H9 (cell line): Measurements from ENCODE around the gene FOSL2. TPM values are rescaled to one million over a fixed set of nuclear protein-coding genes. Genes with fewer than 3 reads are reported as not detected.

Experiments used
- DNase-seq: peaks from one replicate; pipeline ENCODE4 v3.0.0-alpha.2; 2017
- H2AFZ ChIP-seq: one replicate; pipeline ENCODE4 v1.6.1; 2013; ENCODE audit warnings: mild to moderate bottlenecking, low read length, control low read depth, moderate library complexity
- H2AK5ac ChIP-seq: 2 replicates; pipeline ENCODE4 v1.6.1; 2013; ENCODE audit warnings: low read length, control low read depth, mixed read lengths; ENCODE audit not compliant: insufficient read length
- H2BK120ac ChIP-seq: one replicate; pipeline ENCODE4 v1.6.1; 2013; ENCODE audit warnings: low read depth, mild to moderate bottlenecking, low read length, control low read depth, inconsistent platforms; ENCODE audit not compliant: poor library complexity, severe bottlenecking
- H2BK12ac ChIP-seq: 2 replicates; pipeline ENCODE4 v1.6.1; 2013; ENCODE audit warnings: low read length, control low read depth, mixed read lengths, low read depth; ENCODE audit not compliant: insufficient read length
- H2BK15ac ChIP-seq: 2 replicates; pipeline ENCODE4 v1.6.1; 2013; ENCODE audit warnings: low read depth, low read length, control low read depth
- H2BK20ac ChIP-seq: one replicate; pipeline ENCODE4 v1.6.1; 2013; ENCODE audit warnings: low read depth, mild to moderate bottlenecking, low read length, control low read depth, inconsistent platforms; ENCODE audit not compliant: poor library complexity, severe bottlenecking
- H2BK5ac ChIP-seq: 2 replicates; pipeline ENCODE4 v1.6.1; 2013; ENCODE audit warnings: low read length, control low read depth, mixed read lengths; ENCODE audit not compliant: insufficient read length
- H3K14ac ChIP-seq: 2 replicates; pipeline ENCODE4 v1.6.1; 2013; ENCODE audit warnings: low read length, control low read depth; ENCODE audit not compliant: insufficient read depth
- H3K18ac ChIP-seq: 2 replicates; pipeline ENCODE4 v1.6.1; 2013; ENCODE audit warnings: low read depth, mild to moderate bottlenecking, mixed read lengths, low read length, control low read depth; ENCODE audit not compliant: insufficient read length
- H3K23ac ChIP-seq: 2 replicates; pipeline ENCODE4 v1.6.1; 2013; ENCODE audit warnings: low read length, control low read depth, mixed read lengths, low read depth; ENCODE audit not compliant: insufficient read length
- H3K23me2 ChIP-seq: 2 replicates; pipeline ENCODE4 v1.6.1; 2013; ENCODE audit warnings: low read depth, mild to moderate bottlenecking, mixed read lengths, low read length, control low read depth; ENCODE audit not compliant: insufficient read length, poor library complexity, severe bottlenecking
- H3K27ac ChIP-seq: 2 replicates; pipeline ENCODE4 v1.5.1; 2013; ENCODE audit warnings: low read length, control low read depth, mixed read lengths, low read depth; ENCODE audit not compliant: insufficient read length
- H3K27me3 ChIP-seq: 2 replicates; pipeline ENCODE4 v1.6.1; 2013; ENCODE audit warnings: low read length, control low read depth, inconsistent platforms; ENCODE audit not compliant: insufficient read depth
- H3K4ac ChIP-seq: 2 replicates; pipeline ENCODE4 v1.6.1; 2013; ENCODE audit warnings: low read depth, mild to moderate bottlenecking, control low read depth, inconsistent platforms, low read length, moderate library complexity
- H3K4me1 ChIP-seq: 2 replicates; pipeline ENCODE4 v1.6.1; 2013; ENCODE audit warnings: low read length, control low read depth, inconsistent platforms; ENCODE audit not compliant: insufficient read depth
- H3K4me2 ChIP-seq: 2 replicates; pipeline ENCODE4 v1.6.1; 2013; ENCODE audit warnings: low read length, control low read depth, mixed read lengths; ENCODE audit not compliant: insufficient read length, insufficient read depth
- H3K56ac ChIP-seq: 2 replicates; pipeline ENCODE4 v1.6.1; 2013; ENCODE audit warnings: low read depth, mild to moderate bottlenecking, mixed read lengths, low read length, control low read depth; ENCODE audit not compliant: insufficient read length
- H3K79me1 ChIP-seq: 2 replicates; pipeline ENCODE4 v1.6.1; 2013; ENCODE audit warnings: low read depth, mild to moderate bottlenecking, moderate library complexity, low read length, control low read depth, inconsistent platforms; ENCODE audit not compliant: insufficient read depth, poor library complexity, severe bottlenecking
- H3K79me2 ChIP-seq: 2 replicates; pipeline ENCODE4 v1.6.1; 2013; ENCODE audit warnings: low read length, control low read depth, inconsistent platforms; ENCODE audit not compliant: insufficient read depth
- H3K9ac ChIP-seq: 2 replicates; pipeline ENCODE4 v1.6.1; 2013; ENCODE audit warnings: low read length, control low read depth, mixed read lengths; ENCODE audit not compliant: insufficient read length; ENCODE audit errors: extremely low read depth
- H3K9me3 ChIP-seq: one replicate; pipeline ENCODE4 v1.6.1; 2013; ENCODE audit warnings: low read depth, low read length, inconsistent platforms; ENCODE audit not compliant: control insufficient read depth
- H3T11ph ChIP-seq: one replicate; pipeline ENCODE4 v1.6.1; 2013; ENCODE audit warnings: mild to moderate bottlenecking, low read length, control low read depth, inconsistent platforms
- H4K20me1 ChIP-seq: one replicate; pipeline ENCODE4 v1.6.1; 2013; ENCODE audit not compliant: control insufficient read depth, insufficient read length, insufficient read depth
- H4K5ac ChIP-seq: 2 replicates; pipeline ENCODE4 v1.6.1; 2013; ENCODE audit warnings: low read depth, mild to moderate bottlenecking, mixed read lengths, low read length, control low read depth; ENCODE audit not compliant: insufficient read length
- H4K8ac ChIP-seq: replicated peaks from 2 replicates; pipeline ENCODE4 v1.6.1; 2013; ENCODE audit warnings: low read length, control low read depth, mixed read lengths, low read depth; ENCODE audit not compliant: insufficient read length
- H4K91ac ChIP-seq: 2 replicates; pipeline ENCODE4 v1.6.1; 2013; ENCODE audit warnings: low read depth, mild to moderate bottlenecking, moderate library complexity, mixed read lengths, low read length, control low read depth; ENCODE audit not compliant: insufficient read length
- H3K27ac Mint-ChIP-seq, 3 experiments: 2 replicates in 2 of 3; 3 replicates in 1 of 3; pipeline ENCODE4 v1.8.0; 2020 to 2021; ENCODE audit warnings: mixed read lengths in 3 of 3, mild to moderate bottlenecking in 1 of 3, moderate library complexity in 1 of 3
- H3K27me3 Mint-ChIP-seq: 2 replicates; pipeline ENCODE4 v1.8.0; 2021; ENCODE audit warnings: low read depth, mild to moderate bottlenecking, moderate library complexity, mixed read lengths
- H3K36me3 Mint-ChIP-seq, 3 experiments: 2 replicates in 2 of 3; 3 replicates in 1 of 3; pipeline ENCODE4 v1.8.0; 2020 to 2021; ENCODE audit warnings: low read depth in 3 of 3, mixed read lengths in 3 of 3; ENCODE audit not compliant: insufficient read depth in 1 of 3
- H3K4me1 Mint-ChIP-seq, 2 experiments: 2 replicates each; pipeline ENCODE4 v1.8.0; 2020; ENCODE audit warnings: mixed read lengths in 2 of 2
- H3K4me3 Mint-ChIP-seq, 2 experiments: 2 replicates in 1 of 2; 3 replicates in 1 of 2; pipeline ENCODE4 v1.8.0; 2020 to 2021; ENCODE audit warnings: mild to moderate bottlenecking in 2 of 2, mixed read lengths in 2 of 2, moderate library complexity in 1 of 2
- H3K9me3 Mint-ChIP-seq, 2 experiments: 2 replicates in 1 of 2; 3 replicates in 1 of 2; pipeline ENCODE4 v1.8.0; 2020; ENCODE audit warnings: mild to moderate bottlenecking in 2 of 2, mixed read lengths in 2 of 2, moderate library complexity in 1 of 2
- CTCF ChIP-seq: fragments of 200-600 bp; sonication (generic); conservative IDR thresholded peaks from 3 replicates; pipeline ENCODE4 v1.8.0; 2021; ENCODE audit warnings: antibody characterized with exemption, mild to moderate bottlenecking
- WGBS: extraction: QIAGEN DNeasy Blood & Tissue Kit; methylation state at CpG from one replicate; pipeline ENCODE4 v1.1.7; 2013; ENCODE audit warnings: missing lambda C conversion rate, low lambda C conversion rate, mixed read lengths; ENCODE audit not compliant: insufficient read length; ENCODE audit errors: extremely low coverage; 5-methylcytosine and 5-hydroxymethylcytosine counted together
- total RNA-seq: library from RNA; stranded (reverse); gene quantifications from 2 replicates; pipeline ENCODE4 v1.2.1, GENCODE V29; 2021

Gene FOSL2
- total RNA-seq, 1 experiment from 2014 or later, result 7.4 TPM

GRCh38 chr2:28399289-28399688 is 6.6 kb downstream of the FOSL2 start:
- Histone ChIP-seq H3K23me2 (no peaks in the 10 kb centered on the region), H2BK15ac (no peak overlapping the region), H3K27me3 (peaks cover 14% of the 10 kb centered on the region; the same call in 1 of the 2 replicates), H4K91ac (no peak overlapping the region), H3K4ac (no peak overlapping the region), H3K9ac (no peak overlapping the region), H3K56ac (no peak overlapping the region), H2AFZ (no peak overlapping the region), H3K79me1 (no peaks in the 10 kb centered on the region), H3K9me3 (no peaks in the 10 kb centered on the region), H2BK12ac (no peak overlapping the region), H3K79me2 (no peaks in the 10 kb centered on the region), H4K5ac (no peak overlapping the region), H2BK20ac (no peak overlapping the region), H3K4me2 (no peak overlapping the region), H3K18ac (no peak overlapping the region), H3K23ac (no peak overlapping the region), H4K20me1 (no peaks in the 10 kb centered on the region), H3K14ac (no peak overlapping the region), H2AK5ac (no peak overlapping the region), H3K27ac (no peak overlapping the region), H3T11ph (no peak overlapping the region), H2BK120ac (no peak overlapping the region), H3K4me1 (no peaks in the 10 kb centered on the region), H2BK5ac (no peak overlapping the region), H4K8ac (no peak overlapping the region)
- DNase-seq, result no peak
- H3K36me3 Mint-ChIP-seq, result no peaks in the 10 kb centered on the region
- H3K4me3 Mint-ChIP-seq, result no peak overlapping the region
- no CpG with 5 or more reads among the region's 11 CpGs for WGBS
- no peak overlapping the region; a peak in 1 of 7 replicates for H3K27ac Mint-ChIP-seq
- no peaks in the 10 kb centered on the region for H3K9me3 Mint-ChIP-seq
- no peaks in the 10 kb centered on the region for H3K27me3 Mint-ChIP-seq
- peaks cover 14 to 16% of the 10 kb centered on the region in 2 experiments for H3K4me1 Mint-ChIP-seq
- TF ChIP-seq CTCF, result no peak
